ENCODE measurements around the gene MATN1. TPM values are rescaled to one million over a fixed set of nuclear protein-coding genes. Genes with fewer than 3 reads are reported as not detected.

MATN1 gene
- total RNA-seq, 1 experiment from 2014 or later = 0.12 TPM

DNA sequence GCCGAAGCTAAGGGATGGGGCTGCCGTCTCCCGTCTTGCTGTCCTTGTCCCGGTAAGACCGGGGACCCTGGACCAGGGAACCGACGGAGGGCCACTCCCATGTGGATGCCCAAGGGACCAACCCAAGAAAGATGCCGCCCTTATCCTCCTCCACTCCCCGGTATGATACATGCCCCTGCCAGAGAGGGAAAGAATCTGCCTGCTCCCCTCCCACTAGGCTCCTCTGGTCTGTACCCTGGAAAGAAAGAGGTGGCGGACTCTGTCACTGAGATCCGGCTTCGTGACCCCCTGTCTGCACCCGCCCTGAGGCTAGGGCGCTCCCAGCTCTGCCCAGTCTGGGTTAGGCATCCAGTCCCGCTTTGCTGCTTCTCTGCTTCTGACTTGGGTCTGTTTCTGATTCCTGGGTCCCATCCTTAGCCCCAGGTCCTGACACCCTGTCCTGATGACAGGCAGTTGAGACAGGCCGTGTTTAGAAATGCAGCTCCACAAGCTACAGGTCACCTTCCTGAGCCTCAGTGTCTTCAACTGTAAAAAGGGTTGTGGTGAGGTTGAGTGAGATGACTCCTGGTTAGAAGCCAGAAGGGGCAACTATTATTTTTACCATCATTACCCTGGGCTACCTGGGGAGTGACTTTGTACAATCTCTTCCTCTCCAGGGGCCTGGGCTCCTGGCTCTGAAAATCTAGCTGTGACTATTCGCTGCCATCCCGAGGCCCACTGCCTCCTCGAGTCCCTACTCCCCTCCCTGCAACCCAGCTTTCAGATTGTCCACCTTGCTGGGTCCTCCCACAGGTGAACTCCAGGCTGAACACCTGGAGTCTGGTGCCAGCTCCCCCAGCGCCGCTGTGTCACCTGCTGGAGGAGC is 3.7 kb downstream of the MATN1 start:
- Histone ChIP-seq H3K9me2 (ENCODE audit: insufficient read depth) (no peaks in the 10 kb centered on the region), H3K27me3 (ENCODE audit: insufficient read depth, low read length) (no peaks in the 10 kb centered on the region), H3K4me3 (replicated peaks in 1 of 2; ENCODE audit: low read depth in 1 of 2, low read length in 2 of 2) (peak overlapping the region; percentile 75 to 78), H3K4me1 (ENCODE audit: control insufficient read depth in 1 of 2, insufficient read depth in 2 of 2, low read length in 2 of 2) (peaks cover 22 to 34% of the 10 kb centered on the region in 2 experiments), H3K9me3 (ENCODE audit: control insufficient read depth in 1 of 2, insufficient read depth in 1 of 2, low read depth in 1 of 2, low read length in 2 of 2) (peaks cover 0 to 7% of the 10 kb centered on the region in 2 experiments; a peak in 1 of 4 replicates), H4K20me1 (ENCODE audit: insufficient read depth) (no peaks in the 10 kb centered on the region), H3K27ac (ENCODE audit: low read depth, low read length) (peak overlapping the region; percentile 77; the same call in 1 of the 2 replicates), H3K79me2 (ENCODE audit: insufficient read depth, low read length) (no peaks in the 10 kb centered on the region), H3K36me3 (ENCODE audit: control insufficient read depth in 1 of 2, insufficient read depth in 2 of 2, low read length in 2 of 2) (no peaks in the 10 kb centered on the region), H2AFZ (ENCODE audit: low read depth, low read length, poor library complexity, severe bottlenecking) (no peak overlapping the region), H3K9ac (ENCODE audit: low read length) (peak overlapping the region; percentile 82), H3K4me2 (ENCODE audit: low read length) (peak overlapping the region; percentile 99)
- POLR2A ChIA-PET = interaction anchor here (1.0 to 2.5 kb wide), 6 partner anchors 8 to 191 kb away, joined by 3 to 43 read pairs (median 8); no protein-coding TSS in a partner anchor
- DNase-seq (ENCODE audit: low read depth, low spot score) (peak; percentile 41), ATAC-seq (no peak; the same call in 1 of the 2 replicates)
- TF ChIP-seq POLR2AphosphoS5 (IDR thresholded peaks at IDR 0.05; ENCODE audit: low read depth, low read length) = peak; percentile 20; the same call in 1 of the 2 replicates
- TF ChIP-seq ELF1 (IDR thresholded peaks at IDR 0.05; ENCODE audit: borderline replicate concordance, low read depth) = no peak
- no peak for TF ChIP-seq SP1 (IDR thresholded peaks at IDR 0.05; ENCODE audit: low read depth)
- no peak for TF ChIP-seq ZNF274 (IDR thresholded peaks at IDR 0.05; ENCODE audit: low read depth, low read length)
- peak; percentile 98; the same call in 1 of the 2 replicates for TF ChIP-seq RAD21 (IDR thresholded peaks at IDR 0.05; ENCODE audit: low read depth)
- TF ChIP-seq EGR1 (IDR thresholded peaks at IDR 0.05; ENCODE audit: low read depth) = no peak
- RAD21 ChIA-PET (ENCODE audit: low non-redundant PET in 1 of 2, low total read pairs in 2 of 2, uncharacterized antibody in 2 of 2, unreplicated experiment in 2 of 2) = interaction anchor here (0.5 to 2.6 kb wide), 9 partner anchors 43 to 1517 kb away, joined by 3 to 39 read pairs (median 3); no protein-coding TSS in a partner anchor
- intact Hi-C loops (cut with micrococcal nuclease) = loop anchor here (1.0 kb wide), 3 partner anchors 60 to 192 kb away; no protein-coding TSS in a partner anchor
- no TSS peak for BruUV-seq (replicated peaks)
- CTCF ChIA-PET = interaction anchor here (0.8 to 4.4 kb wide), 10 partner anchors 8 to 206 kb away, joined by 3 to 210 read pairs (median 15); partner anchors contain the start of gene LAPTM5
